GM18511 (cell line): ENCODE results near the gene RMND5B.
"Not testable (repeated sequence)": the region's sequence is repeated elsewhere in the genome, so short reads cannot be mapped to it uniquely, and the experiment has no call there.

Experiments
- ATAC-seq: cut with Tn5 transposase; IDR thresholded peaks from one replicate; pipeline ENCODE4 v1.9.1; 2021; ENCODE audit warnings: mild to moderate bottlenecking, moderate library complexity; ENCODE audit not compliant: unreplicated experiment

RMND5B gene

GRCh38 chr5:178127300-178128009 is 3.4 kb upstream of the RMND5B start:
- not testable (repeated sequence) for ATAC-seq

- no peak for ATAC-seq
These were observed 1.5 kb upstream of the RMND5B start for GRCh38 chr5:178129296-178129695.

- ATAC-seq, result not testable (repeated sequence)
These were observed 609 bp upstream of the RMND5B start for GRCh38 chr5:178130234-178130575.

GRCh38 chr5:178131446-178131996 is 707 bp downstream of the RMND5B start:
- ATAC-seq, result peak; percentile 18

GRCh38 chr5:178136990-178137389 is 6.2 kb downstream of the RMND5B start:
- ATAC-seq, result no peak

- ATAC-seq, result no peak
These were observed 7.2 kb downstream of the RMND5B start for GRCh38 chr5:178137991-178138390.

GRCh38 chr5:178141550-178141949 is 10.7 kb downstream of the RMND5B start:
- ATAC-seq, result no peak

GRCh38 chr5:178142642-178143041 is 11.8 kb downstream of the RMND5B start:
- ATAC-seq, result no peak

- no peak for ATAC-seq
These were observed 12.4 kb downstream of the RMND5B start for GRCh38 chr5:178143246-178143645.

GRCh38 chr5:178143901-178144300 is 13.1 kb downstream of the RMND5B start:
- no peak for ATAC-seq

- ATAC-seq, result peak; percentile 78
These were observed 15.4 kb downstream of the RMND5B start for GRCh38 chr5:178145965-178146820.

GRCh38 chr5:178147406-178147805 is 16.6 kb downstream of the RMND5B start:
- no peak for ATAC-seq

- no peak for ATAC-seq
These were observed 18.6 kb downstream of the RMND5B start for GRCh38 chr5:178149199-178149932.

- no peak for ATAC-seq
These were observed 20.3 kb downstream of the RMND5B start for GRCh38 chr5:178150977-178151734.

- no peak for ATAC-seq
These were observed 22.0 kb downstream of the RMND5B start for GRCh38 chr5:178152491-178153444.

GRCh38 chr5:178153530-178154340 is 22.9 kb downstream of the RMND5B start, which contains the start of gene NHP2:
NHP2 (minus strand) TSS chr5:178153885; CDS start chr5:178153817, 68 bp downstream.
- peak; percentile 99 for ATAC-seq

GRCh38 chr5:178155065-178155464 is 24.3 kb downstream of the RMND5B start:
- no peak for ATAC-seq

GRCh38 chr5:178160176-178160575 is 29.4 kb downstream of the RMND5B start:
- ATAC-seq, result no peak
